ENCODE data around the gene LY86. TPM values are rescaled to one million over a fixed set of nuclear protein-coding genes. Genes with fewer than 3 reads are reported as not detected.

LY86 gene
- total RNA-seq, 1 donor from 2014 or later, result not detected

- TF ChIP-seq CTCF (conservative IDR thresholded peaks at IDR 0.05; ENCODE audit: low read depth, low read length), result no peak
- H3K4me3 ChIP-seq (ENCODE audit: low read depth, low read length), result no peak overlapping the region
- DNase-seq (ENCODE audit: low read depth), result no peak
Observed at GRCh38 chr6:6678811-6679210, 90.3 kb downstream of the LY86 start.

- H3K4me3 ChIP-seq (ENCODE audit: low read depth, low read length), result no peak overlapping the region
- no peak for TF ChIP-seq CTCF (conservative IDR thresholded peaks at IDR 0.05; ENCODE audit: low read depth, low read length)
Observed at GRCh38 chr6:6679633-6680032, 91.1 kb downstream of the LY86 start.

GRCh38 chr6:6680526-6680925 lies 92.0 kb downstream of the LY86 start:
- no peak for DNase-seq (ENCODE audit: low read depth)
- H3K4me3 ChIP-seq (ENCODE audit: low read depth, low read length), result no peak overlapping the region
- no peak for TF ChIP-seq CTCF (conservative IDR thresholded peaks at IDR 0.05; ENCODE audit: low read depth, low read length)

More at GRCh38 chr6:6679633-6680032, 91.1 kb downstream of the LY86 start:
- DNase-seq (ENCODE audit: low read depth), result no peak

GRCh38 chr6:6681075-6681849 lies 92.7 kb downstream of the LY86 start:
- no peak for TF ChIP-seq CTCF (conservative IDR thresholded peaks at IDR 0.05; ENCODE audit: low read depth, low read length)
- no peak overlapping the region for H3K4me3 ChIP-seq (ENCODE audit: low read depth, low read length)
- no peak for DNase-seq (ENCODE audit: low read depth)

GRCh38 chr6:6682225-6682624 lies 93.7 kb downstream of the LY86 start:
- DNase-seq (ENCODE audit: low read depth), result no peak
- H3K4me3 ChIP-seq (ENCODE audit: low read depth, low read length), result no peak overlapping the region
- TF ChIP-seq CTCF (conservative IDR thresholded peaks at IDR 0.05; ENCODE audit: low read depth, low read length), result no peak

- no peak overlapping the region for H3K4me3 ChIP-seq (ENCODE audit: low read depth, low read length)
- no peak for DNase-seq (ENCODE audit: low read depth)
- TF ChIP-seq CTCF (conservative IDR thresholded peaks at IDR 0.05; ENCODE audit: low read depth, low read length), result no peak
Observed at GRCh38 chr6:6683969-6684833, 95.7 kb downstream of the LY86 start.

Data from epithelial cell of proximal tubule (primary cell).